Measurements from ENCODE around the gene PCNX3.

GRCh38 chr11:65584723-65585171 is 30.8 kb upstream of the PCNX3 start:
- no peak for TF ChIP-seq EZH2 (IDR thresholded peaks at IDR 0.05; ENCODE audit: low read length)
- no peak for TF ChIP-seq CTCF (optimal IDR thresholded peaks at IDR 0.05 in 1 of 3, IDR thresholded peaks at IDR 0.05 in 1 of 3, conservative IDR thresholded peaks at IDR 0.05 in 1 of 3; ENCODE audit: extremely low read depth in 1 of 3, insufficient read depth in 2 of 3, low read length in 3 of 3)
